Thyroid gland (tissue), 4 donors: ENCODE data around the gene CACNB4.

ENCODE experiments used
- POLR2A ChIP-seq, 2 donors: fragments of 450-650 bp; IDR thresholded peaks; one replicate each; pipeline ENCODE4 v1.6.1; 2017; ENCODE audit warnings: antibody characterized with exemption in 2 of 2, mild to moderate bottlenecking in 2 of 2, moderate library complexity in 1 of 2
- TF ChIP-seq, protein P1 (sequence below), 6 experiments: fragments of 200-600 bp in 3 of 6; fragments of 450-650 bp in 3 of 6; sonication (generic) in 3 of 6; IDR thresholded peaks; one replicate each; pipeline ENCODE4 v1.5.1; 2016 to 2019; ENCODE audit warnings: antibody characterized with exemption in 6 of 6, mild to moderate bottlenecking in 2 of 6, inconsistent platforms in 1 of 6, moderate library complexity in 1 of 6

DNA sequence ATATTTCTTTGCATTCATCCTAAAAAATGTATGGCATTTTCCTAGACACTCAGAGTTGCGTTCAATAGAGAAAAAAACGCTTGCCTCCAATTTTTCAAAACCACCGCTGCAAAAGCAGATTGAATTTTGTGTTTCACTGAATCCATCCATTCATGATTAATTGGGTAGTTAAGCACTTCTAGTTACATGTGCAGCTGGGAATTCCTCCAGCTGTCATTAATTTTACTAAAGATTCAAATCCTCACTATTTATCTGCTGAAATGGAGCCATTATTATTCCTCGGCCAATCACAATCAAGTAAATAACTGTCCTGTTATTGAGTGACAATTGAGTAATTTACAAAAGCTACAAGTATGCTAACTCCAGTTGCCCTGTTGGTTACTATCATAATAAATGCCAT lies 194.8 kb downstream of the CACNB4 start:
- TF ChIP-seq POLR2A (IDR thresholded peaks at IDR 0.05) = no peak
- TF ChIP-seq, protein P1, sequence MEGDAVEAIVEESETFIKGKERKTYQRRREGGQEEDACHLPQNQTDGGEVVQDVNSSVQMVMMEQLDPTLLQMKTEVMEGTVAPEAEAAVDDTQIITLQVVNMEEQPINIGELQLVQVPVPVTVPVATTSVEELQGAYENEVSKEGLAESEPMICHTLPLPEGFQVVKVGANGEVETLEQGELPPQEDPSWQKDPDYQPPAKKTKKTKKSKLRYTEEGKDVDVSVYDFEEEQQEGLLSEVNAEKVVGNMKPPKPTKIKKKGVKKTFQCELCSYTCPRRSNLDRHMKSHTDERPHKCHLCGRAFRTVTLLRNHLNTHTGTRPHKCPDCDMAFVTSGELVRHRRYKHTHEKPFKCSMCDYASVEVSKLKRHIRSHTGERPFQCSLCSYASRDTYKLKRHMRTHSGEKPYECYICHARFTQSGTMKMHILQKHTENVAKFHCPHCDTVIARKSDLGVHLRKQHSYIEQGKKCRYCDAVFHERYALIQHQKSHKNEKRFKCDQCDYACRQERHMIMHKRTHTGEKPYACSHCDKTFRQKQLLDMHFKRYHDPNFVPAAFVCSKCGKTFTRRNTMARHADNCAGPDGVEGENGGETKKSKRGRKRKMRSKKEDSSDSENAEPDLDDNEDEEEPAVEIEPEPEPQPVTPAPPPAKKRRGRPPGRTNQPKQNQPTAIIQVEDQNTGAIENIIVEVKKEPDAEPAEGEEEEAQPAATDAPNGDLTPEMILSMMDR (IDR thresholded peaks at IDR 0.05) = no peak
